GM12891 (cell line): ENCODE results near the gene TAPBPL.
"Not testable (repeated sequence)": the region's sequence is repeated elsewhere in the genome, so short reads cannot be mapped to it uniquely, and the experiment has no call there.

Experiments
- DNase-seq: peaks from one replicate; pipeline ENCODE4 v3.0.0; 2011; ENCODE audit warnings: low spot score; ENCODE audit not compliant: insufficient read length
- FAIRE-seq: peaks from 2 replicates; lab custom pipeline; 2011; peaks lifted over from hg19 to GRCh38; lab: Jason Lieb, UNC
- PAX5 ChIP-seq: IDR thresholded peaks from 2 replicates; pipeline ENCODE4 v1.6.1; 2011; ENCODE audit warnings: low read length, moderate library complexity, mild to moderate bottlenecking; ENCODE audit not compliant: insufficient read depth, severe bottlenecking
- POLR2A ChIP-seq: IDR thresholded peaks from 2 replicates; pipeline ENCODE4 v1.6.1; 2011; ENCODE audit warnings: low read depth, low read length, control low read depth
- POLR2AphosphoS5 ChIP-seq: IDR thresholded peaks from 2 replicates; pipeline ENCODE4 v1.6.1; 2011; ENCODE audit warnings: low read depth, low read length, control low read depth
- POU2F2 ChIP-seq: IDR thresholded peaks from 2 replicates; pipeline ENCODE4 v1.6.1; 2011; ENCODE audit warnings: low read depth, mild to moderate bottlenecking, control low read depth, low read length, moderate library complexity
- SPI1 ChIP-seq: IDR thresholded peaks from 2 replicates; pipeline ENCODE4 v1.6.1; 2011; ENCODE audit warnings: low read depth, low read length, control low read depth
- TAF1 ChIP-seq: IDR thresholded peaks from 2 replicates; pipeline ENCODE4 v1.6.1; 2011; ENCODE audit warnings: low read depth, low read length, control low read depth

Gene TAPBPL

DNA sequence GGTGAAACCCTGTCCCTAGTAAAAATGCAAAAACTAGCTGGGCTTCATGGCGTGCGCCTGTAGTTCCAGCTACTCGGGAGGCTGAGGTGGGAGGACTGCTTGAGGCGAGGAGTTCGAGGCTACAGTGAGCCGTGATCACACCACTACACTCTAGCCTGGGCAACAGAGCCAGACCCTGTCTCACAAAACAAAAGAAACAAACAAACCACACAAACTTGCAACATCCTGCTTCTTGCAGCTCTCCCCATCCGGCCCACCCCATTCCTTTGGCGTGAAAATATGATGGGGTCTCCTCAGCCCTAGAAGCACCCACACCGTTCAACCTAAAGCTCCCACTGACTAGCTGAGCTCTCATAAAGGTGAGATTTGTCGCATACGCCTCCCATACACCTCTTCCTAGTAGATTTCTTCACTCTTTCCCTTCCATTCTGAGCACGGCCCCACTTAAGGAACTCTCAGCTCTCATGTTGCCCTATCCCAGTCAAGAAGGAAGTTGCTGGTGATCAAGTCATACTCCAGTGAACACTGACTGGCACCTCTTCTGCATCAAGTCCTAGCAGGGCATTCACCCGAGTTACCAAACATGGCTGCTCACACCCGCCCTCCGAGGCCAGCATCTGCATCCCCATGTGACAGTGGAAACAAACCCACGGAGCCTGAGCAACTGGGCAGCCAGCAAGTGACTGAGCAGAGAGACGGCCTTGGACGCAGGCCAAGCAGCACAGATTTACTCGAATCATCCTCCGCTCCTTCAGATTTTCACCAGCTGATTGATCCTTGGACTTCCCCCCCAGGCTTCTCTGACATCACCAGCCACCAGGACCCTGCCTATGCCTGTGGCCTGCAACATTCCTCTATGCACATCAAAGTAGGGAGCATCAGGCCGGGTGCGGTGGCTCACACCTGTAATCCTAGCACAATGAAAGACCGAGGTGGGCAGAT is 26.0 kb upstream of the TAPBPL start:
- peak; percentile 88 for FAIRE-seq
- DNase-seq, result no peak
- no peak for TF ChIP-seq TAF1

GRCh38 chr12:6426882-6427671 is 24.8 kb upstream of the TAPBPL start:
- DNase-seq, result no peak
- peak; percentile 40 for TF ChIP-seq TAF1
- peak; percentile 43; the same call in 1 of the 2 replicates for TF ChIP-seq SPI1
- peak; percentile 97 for TF ChIP-seq PAX5
- TF ChIP-seq POLR2AphosphoS5, result no peak; the same call in 1 of the 2 replicates
- TF ChIP-seq POLR2A, result peak; percentile 21; the same call in 1 of the 2 replicates
- no peak for TF ChIP-seq POU2F2
- FAIRE-seq, result peak; percentile 94

DNA sequence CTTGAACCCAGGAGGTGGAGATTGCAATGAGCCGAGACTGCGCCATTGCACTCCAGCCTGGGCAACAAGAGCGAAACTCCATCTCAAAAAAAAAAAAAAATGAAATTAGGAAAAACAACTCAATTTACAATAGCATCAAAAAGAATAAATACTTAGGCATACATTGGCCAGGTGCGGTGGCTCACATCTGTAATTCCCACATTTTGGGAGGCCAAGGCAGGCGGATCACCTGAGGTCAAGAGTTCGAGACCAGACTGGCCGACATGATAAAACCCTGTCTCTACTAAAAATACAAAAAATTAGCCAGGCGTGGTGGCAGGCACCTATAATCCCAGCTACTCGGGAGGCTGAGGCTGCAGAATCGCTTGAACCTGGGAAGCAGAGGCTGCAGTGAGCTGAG is 24.0 kb upstream of the TAPBPL start:
- not testable (repeated sequence) for FAIRE-seq, DNase-seq

GRCh38 chr12:6428326-6428725 is 23.5 kb upstream of the TAPBPL start:
- DNase-seq (no peak), FAIRE-seq (no peak)
- TF ChIP-seq SPI1, result no peak
- no peak for TF ChIP-seq POU2F2

DNA sequence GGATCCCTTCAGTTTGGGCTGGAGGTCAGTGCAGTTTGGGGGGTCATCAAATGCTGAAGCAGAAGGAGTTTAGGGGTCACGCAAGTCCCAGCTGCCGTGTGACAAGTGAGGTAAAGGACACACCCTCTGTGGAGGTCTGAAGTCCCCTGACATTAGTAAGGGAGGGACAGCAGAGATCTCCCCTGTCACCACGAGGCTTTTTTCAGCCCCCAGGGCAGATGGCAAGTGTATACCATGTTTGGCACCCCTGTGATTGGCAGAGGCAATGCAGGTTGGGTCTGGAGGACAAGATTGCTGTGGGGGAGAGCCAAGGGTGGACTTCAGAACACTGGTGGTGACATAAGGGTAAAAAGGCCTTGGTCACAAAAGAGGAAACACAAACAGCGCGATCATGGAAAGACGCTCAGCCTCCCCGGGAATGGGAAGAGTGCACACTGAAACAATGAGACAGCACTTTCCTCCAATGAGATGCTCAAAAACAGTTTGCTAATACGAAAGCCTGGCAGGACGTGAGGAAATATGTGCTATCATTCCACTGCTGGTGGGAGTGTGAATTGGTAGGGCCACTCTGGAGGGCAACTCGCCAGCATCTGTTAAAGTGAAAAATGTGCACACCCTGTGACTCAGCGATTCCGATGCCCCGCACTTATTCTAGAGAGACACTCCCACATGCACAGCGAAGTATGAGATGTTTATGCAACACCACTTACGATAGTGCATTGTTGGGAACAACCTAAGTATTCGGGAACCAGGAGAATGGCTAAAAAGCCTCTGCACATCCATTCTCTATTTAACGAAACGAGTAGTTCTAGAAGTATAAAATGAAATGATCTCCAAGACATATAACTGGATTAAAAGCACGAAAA is 21.5 kb upstream of the TAPBPL start:
- no peak for TF ChIP-seq POU2F2
- TF ChIP-seq TAF1, result no peak
- no peak for TF ChIP-seq PAX5
- no peak for TF ChIP-seq SPI1
- no peak for TF ChIP-seq POLR2AphosphoS5
- TF ChIP-seq POLR2A, result no peak
- FAIRE-seq (peak; percentile 95), DNase-seq (no peak)

- TF ChIP-seq PAX5 (no peak), SPI1 (peak; percentile 81)
- DNase-seq (no peak), FAIRE-seq (no peak)
These were observed 18.9 kb upstream of the TAPBPL start for GRCh38 chr12:6432991-6433390.

- 0 out of 2 replicates have a peak, but pooled peaks have one; percentile 52 for TF ChIP-seq POLR2A
- no peak for TF ChIP-seq PAX5
- peak; percentile 48; the same call in 1 of the 2 replicates for TF ChIP-seq TAF1
- TF ChIP-seq POLR2AphosphoS5, result no peak
- no peak for TF ChIP-seq POU2F2
- TF ChIP-seq SPI1, result 0 out of 2 replicates have a peak, but pooled peaks have one; percentile 33
- peak; percentile 85 for FAIRE-seq
- DNase-seq, result no peak
These were observed 17.4 kb upstream of the TAPBPL start for GRCh38 chr12:6434205-6435140.

GRCh38 chr12:6435961-6436715 is 15.7 kb upstream of the TAPBPL start:
- FAIRE-seq (no peak), DNase-seq (no peak)
- TF ChIP-seq SPI1, result no peak
- TF ChIP-seq POLR2A, result no peak
- TF ChIP-seq PAX5, result no peak
- no peak for TF ChIP-seq POU2F2
- no peak for TF ChIP-seq TAF1
- no peak for TF ChIP-seq POLR2AphosphoS5

DNA sequence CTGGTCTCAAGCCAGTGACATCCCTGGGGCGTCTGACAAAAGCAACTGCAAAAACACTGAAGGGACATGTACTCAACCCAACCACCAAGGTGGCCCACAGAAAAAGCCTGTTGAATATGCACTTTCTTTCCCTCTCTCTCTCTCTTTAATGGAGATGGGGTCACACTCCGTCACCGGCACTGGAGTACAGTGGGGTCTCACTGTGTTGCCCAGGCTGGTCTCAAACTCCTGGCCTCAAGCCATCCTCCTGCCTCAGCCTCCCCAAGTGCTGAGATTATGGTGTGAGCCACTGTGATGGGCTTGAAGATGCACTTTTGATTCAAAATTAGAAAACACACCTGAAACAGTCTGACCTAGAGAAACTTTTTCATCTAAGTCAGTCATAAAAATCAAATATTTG is 14.3 kb upstream of the TAPBPL start:
- FAIRE-seq, result no peak
- DNase-seq, result no peak
- TF ChIP-seq SPI1 (no peak), POLR2A (no peak), POLR2AphosphoS5 (no peak), POU2F2 (no peak), PAX5 (no peak), TAF1 (no peak)
